Fibroblast of gingiva (primary cell): ENCODE measurements around the gene OR52K1.
A peak's percentile ranks its signal among the peaks of the same experiment; 100 is the strongest.
"Not testable (repeated sequence)": the region's sequence is repeated elsewhere in the genome, so short reads cannot be mapped to it uniquely, and the experiment has no call there.

Experiments
- DNase-seq: peaks from one replicate; pipeline ENCODE4 v3.0.0-alpha.2; 2011; ENCODE audit warnings: low read depth

Gene OR52K1

DNA sequence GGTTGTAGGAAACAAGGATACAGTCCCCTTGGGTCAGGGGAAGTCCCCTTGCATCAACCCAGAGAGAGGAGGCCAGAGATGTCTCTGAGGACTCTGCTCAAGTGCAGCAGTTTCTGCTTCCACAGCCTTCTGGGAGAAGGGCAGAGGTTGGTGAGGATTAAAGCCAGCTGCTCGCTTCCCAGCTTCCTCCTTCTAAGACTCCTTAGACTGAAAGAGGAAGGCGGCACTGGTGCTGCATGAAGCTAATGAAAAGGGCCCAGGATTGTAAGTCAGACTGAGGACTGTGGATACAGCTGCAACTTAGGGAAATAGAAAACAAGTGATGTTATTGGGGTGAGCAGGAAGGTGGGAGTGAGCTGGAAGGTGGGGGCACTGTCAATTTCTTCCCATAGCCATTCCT, at the start of gene OR52K1:
TSS of gene OR52K1 (plus strand) at position 202 of the 400 bp plus-strand sequence. CDS start 6,255 bp downstream, outside the sequence.
- DNase-seq, result no peak

DNA sequence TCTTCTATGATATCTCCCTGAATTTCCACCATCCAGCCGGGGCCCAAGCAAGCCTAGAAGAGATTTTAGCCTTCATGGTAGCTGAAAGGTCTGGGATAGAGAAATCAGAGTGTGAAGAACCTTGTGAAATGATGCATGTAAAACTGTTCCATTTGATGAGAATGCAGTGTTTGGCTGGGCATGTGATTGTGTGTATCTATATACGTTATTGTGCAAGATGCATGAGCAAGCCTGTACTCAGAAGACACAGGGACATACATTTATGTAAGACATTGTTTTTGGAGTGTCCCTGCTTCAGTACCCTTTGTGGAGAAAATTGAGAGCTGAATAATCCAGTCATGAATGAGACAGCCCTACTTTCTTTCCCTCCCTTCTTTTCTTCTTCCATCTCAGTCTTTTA, 48.6 kb upstream of the OR52K1 start:
- DNase-seq, result no peak

DNA sequence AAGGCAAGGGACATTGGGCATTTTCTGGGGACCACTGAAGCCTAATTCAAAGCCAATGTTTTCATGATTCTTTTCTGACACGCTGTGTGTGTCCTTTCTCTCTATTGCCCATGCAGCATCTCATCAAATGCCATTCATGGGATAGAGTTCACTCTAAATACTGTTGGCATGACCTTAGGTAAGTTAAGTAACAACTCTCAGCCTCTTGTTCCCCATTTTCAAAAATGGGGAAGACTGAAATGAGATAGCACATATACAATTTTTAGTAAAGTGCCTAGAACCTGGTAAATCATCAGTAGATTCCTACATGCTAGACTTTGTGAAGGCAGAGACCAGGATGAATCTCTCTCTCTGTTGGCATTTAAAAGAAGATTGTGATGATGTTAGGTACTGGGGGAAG, 46.0 kb upstream of the OR52K1 start:
- no peak for DNase-seq

DNA sequence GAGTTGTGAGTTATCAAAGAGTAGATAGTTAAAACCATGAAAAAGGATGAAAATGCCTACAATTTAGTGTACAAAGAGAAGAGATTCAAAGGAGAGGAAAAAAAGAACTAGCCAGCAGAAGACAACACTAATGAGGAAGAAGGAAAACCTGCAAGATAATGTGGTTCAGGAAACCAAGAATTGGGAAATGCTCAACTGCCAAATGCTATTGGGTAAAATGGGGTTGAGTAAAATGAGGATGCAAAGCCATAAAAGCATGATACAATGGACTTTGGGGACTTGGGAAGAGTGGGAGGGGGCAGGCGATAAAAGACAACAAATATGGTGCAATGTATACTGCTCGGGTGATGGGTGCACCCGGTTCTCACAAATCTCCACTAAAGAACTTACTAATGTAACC, 40.9 kb upstream of the OR52K1 start:
- DNase-seq, result no peak

DNA sequence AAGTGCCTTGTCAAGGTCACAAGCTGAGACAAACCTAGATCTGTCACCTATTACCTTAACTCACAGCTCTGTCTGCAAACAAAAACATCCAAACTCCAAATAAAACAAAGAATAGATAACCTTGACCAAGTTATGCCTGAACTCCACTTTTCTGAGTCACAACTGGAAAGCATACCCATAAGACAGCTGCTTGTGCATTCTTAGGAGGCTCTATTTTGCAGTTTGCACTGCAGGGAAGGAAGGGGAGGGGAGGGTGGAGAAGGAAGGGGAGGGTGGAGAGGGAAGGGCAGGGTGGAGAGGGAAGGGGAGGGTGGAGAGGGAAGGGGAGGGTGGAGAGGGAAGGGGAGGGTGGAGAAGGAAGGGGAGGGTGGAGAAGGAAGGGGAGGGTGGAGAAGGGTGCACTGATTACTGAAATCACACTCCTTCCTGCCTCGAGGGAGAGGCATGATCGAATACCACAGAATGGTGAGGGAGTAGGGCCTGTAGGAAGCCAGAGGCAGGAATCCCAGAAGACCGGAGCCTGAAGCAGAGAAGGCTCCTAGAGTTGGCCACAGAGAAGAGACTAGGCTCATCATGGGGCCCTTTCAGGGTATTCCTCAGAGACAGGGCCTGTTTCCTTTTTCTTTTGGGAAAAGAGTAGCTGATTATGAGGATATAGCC, 39.1 kb upstream of the OR52K1 start:
- DNase-seq, result no peak

DNA sequence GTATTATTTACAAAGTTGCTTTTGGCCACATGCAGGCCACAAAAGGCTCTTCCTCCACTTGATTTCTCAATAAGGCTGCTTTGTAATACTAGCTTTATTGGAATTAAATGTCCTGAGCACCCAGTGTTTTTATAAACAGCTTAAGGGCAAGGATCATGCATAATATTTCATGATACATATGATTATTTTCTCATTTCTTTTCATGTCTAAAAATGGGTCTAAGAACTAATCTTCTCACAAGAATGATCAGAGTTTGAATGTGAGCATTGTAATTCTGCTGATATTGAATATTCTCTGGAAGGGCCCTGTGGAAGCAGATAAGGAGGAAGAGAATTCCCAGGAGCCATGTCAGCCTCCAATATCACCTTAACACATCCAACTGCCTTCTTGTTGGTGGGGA, 33.5 kb upstream of the OR52K1 start, which contains the start of gene OR52K2:
TSS of gene OR52K2 (plus strand) at position 301 of the 400 bp plus-strand sequence. CDS start at position 346, 45 bp downstream.
- DNase-seq, result peak; percentile 5

DNA sequence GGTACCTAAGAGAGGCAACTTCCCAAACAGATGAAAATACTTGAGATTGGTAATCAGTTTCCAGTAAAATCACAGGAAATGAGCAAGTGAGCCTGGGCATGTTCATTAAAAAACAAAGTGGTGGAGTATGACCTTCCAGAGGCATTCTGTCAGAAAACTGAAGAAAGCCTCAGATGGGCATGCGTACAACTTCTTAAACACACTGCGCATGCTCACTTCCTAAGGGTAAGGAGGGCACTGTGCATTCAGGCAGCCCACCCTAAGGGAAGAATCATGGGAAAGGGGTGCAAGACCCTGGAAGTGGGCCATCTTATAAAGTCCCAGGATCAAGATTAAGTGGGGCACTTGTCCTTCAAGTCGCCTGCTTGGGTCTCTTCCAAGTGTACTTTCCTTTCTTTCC, 29.3 kb upstream of the OR52K1 start:
- DNase-seq, result no peak

DNA sequence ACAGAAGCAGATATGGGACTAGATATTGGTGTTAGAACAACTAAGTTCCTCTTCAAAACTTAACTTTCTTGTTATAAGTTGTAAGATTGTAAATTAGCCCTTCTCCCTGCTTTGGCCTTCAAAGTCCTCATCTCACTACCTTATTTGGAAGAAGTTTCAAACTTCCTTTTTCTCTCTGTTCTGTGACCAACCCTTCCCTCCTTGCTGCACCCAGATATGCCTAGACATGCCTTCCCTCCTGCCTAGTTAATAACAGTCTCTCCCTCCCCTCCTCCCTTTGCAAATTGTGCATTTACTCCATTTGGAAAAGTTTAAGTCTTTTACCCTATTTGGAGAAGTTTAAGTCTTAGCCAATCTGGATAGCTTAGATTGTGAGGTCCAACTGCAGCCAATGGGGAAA, 28.4 kb upstream of the OR52K1 start:
- no peak for DNase-seq

DNA sequence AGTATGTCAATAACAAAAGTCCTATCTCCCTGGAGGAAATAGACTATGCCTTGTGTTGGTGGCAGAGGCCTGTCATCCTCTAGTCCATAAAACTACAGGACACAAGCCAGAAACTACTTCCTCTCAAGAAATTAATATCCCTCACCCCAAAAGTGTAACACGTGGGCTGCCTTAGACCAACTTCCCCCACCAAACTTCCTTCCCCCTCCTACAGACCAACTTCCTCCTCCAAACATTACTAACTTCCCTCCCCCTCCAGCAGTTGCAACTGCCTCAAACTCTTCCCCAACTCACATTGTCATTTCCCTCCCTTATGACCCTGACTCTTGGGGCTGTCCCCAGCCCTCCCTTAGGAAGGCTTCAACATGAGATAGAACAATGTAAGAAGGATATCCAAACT, 27.0 kb upstream of the OR52K1 start:
- DNase-seq, result no peak

DNA sequence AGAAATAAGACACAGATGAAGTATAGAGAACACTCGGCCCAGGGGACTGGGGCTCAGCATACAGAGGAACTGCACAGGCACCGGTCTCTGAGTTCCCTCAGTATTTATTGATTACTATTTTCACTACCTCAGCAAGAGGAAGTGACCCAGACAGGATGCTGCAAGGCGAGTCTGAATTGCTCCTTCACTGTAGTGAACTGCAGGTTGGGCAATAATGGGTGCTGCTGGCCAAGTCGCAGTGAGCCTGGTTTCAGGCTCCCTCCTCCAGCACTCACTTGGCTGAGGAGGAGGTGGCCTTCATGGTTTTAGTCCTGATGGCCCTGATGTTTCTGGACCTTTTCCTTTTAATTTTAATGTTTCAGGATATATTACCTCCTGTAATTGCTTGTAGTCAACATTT, 22.9 kb upstream of the OR52K1 start:
- DNase-seq, result no peak

DNA sequence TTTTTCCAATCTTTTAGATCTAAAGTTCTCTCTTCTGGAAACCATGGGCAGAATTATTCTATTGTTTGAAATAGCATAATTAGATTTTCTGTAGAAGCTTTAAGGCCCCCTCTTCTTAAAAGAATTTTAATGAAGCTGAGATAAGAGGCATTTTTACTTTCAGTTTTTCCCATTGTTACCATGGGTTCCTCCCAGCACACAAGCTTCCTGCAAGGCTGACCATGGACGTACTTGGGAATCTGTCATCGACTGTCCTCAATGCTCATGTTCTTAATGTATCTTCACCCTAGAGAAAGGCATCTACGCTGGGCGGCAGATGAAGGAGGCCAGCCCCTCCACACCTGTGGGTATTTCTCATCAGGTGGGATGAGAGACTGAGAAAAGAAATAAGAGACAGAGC, 22.3 kb upstream of the OR52K1 start:
- DNase-seq, result no peak

DNA sequence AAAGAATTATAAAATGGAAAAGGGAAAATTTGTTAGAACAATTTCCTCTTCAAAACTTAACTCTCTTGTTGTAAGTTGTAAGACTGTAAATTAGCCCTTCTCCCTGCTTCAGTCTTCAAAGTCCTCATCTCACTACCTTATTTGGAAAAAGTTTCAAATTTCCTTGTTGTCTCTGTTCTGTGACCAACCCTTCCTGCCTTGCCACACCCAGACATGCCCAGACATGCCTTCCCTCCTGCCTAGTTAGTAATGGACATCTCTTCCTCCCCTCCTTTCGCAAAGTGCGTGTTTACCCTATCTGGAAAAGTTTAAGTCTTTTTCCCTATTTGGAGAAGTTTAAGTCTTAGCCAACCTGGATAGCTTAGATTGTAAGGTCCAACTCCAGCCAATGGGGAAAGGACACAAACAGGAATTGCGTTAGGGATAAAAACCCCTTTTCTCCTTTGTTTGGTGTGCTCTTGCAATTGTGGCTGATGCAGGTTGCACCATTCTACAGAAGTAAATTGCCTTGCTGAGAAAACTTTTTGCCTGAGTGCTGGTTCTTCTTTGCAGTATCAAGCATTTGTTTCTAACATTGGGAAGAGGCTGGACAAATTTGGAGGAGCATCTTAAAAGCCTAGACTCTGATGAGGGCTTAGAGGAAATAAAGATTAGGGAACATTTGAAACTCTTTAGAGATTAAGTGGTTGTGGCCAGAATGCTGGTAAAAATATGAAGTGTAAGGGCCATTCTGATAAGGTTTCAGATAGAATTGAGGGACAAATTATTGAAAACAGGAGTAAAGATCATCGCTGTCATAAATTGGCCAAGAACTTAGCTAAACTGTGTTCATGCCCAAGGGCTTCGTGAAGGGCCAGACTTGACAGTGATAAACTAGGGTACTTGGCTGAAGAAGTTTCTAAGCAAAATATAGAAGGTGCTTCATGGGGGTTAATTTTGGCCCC, 18.0 kb upstream of the OR52K1 start:
- no peak for DNase-seq

DNA sequence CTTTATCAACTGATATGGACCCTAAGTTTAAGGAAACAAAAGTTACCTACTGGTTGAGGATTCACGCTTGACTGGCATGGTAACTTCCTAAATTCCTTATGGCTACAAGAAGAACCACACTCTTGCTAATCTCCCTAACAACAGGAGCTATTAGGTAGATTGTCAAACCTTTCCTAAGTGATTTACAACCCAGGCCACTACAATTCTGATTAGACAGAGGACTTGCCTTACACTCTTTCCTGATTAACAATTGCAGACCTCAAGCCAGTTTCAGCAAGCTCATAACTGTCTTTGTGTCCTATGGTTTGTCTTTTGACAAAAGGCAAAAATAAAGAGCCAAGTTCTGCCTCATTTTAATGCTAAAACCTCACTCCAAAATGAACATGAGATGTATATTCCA, 17.0 kb upstream of the OR52K1 start:
- DNase-seq, result no peak

DNA sequence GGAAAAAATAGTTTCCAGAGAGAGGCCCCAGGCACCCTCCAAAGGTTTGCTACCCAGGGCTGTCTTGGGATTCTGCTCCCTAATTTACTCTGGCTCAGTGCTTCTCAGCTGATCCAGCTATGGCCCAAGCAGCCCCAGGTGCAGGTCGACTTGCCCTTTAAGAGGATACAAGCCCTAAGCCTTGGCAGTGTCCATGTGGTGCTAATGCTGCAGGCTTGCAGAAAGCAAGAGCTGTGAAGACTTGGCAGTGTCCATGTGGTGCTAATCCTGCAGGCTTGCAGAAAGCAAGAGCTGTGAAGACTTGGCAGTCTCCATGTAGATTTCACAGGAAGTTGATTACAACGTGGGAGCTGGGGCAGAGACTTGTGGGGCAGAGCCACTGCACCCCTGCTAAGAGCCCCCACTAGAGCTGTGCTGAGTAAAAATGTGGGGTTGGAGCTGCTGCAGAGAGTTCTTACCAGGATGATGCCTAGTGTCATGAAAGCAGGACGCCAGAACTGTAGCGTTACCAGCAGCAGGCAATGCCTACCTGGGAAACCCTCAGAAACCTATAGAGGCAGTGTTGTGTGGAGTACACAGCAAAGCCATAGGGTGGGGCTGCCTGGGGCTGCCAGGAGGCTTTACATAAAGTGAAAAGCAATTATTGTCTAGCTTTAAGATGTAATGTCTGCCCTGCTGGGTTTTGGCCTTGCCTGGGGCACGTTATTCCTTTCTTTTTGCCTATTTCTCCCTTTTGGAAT, 16.1 kb upstream of the OR52K1 start:
- DNase-seq, result no peak

DNA sequence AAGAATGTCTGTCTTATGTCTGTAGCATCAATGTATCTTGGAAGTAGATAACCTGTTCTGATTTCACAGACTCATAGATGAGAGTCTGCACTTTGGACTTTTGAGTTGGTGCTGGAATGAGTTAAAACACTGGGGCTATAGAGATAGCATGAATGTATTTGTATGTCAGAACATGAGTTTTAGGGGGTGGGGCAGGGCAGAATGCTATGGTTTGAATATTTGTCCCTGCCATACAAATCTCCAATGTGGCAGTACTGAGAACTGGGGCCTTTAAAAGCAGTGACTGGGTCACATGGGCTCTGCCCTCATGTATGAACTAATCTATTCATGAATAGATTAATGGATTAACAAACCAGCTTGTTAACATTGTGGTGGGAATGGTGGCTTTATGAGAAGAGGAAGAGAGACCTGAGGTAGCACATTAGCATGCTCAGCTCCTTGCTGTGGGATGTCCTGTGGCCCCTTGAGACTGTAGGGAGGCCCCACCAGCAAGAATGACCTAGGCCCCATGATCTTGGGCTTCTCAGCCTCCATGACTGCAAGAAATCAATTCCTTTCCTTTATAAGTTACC, 15.5 kb upstream of the OR52K1 start:
- no peak for DNase-seq

DNA sequence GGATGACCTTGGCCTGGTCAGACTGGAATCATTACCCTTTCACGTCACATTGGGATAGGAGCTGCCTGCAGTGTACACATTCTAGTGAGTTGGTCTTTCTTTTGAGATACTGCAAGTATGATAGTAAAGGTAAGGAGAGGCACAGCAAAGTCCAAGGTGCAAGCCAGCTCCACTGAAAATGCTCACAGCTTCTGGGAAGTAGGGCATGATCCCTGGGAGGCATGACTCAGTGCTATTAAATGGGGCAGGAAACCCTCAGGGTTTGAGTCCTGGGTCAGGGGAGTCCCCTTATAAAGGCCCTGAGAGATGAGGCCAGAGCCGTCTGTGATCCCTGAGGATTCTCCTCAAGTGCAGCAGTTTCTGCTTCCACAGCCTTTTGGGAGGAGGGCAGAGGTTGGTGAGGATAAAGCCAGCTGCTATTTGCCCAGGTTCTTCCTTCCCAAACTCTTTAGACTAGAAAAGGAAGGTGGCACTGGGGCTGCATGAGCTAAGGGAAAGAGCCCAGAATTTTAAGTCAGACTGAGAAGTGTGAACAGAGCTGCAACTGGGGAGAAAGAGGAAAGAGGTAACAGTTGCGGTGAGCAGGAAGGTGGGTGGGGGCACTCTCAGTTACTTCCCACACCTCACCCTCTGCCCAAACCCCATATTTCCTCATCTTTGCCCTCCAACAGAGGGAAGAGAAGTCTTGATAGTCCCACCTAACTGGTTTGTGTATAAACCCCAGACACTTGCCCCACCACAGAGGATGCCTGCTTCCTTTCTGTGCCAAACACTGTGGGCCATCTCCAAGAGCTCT, 14.4 kb upstream of the OR52K1 start:
- DNase-seq, result no peak

DNA sequence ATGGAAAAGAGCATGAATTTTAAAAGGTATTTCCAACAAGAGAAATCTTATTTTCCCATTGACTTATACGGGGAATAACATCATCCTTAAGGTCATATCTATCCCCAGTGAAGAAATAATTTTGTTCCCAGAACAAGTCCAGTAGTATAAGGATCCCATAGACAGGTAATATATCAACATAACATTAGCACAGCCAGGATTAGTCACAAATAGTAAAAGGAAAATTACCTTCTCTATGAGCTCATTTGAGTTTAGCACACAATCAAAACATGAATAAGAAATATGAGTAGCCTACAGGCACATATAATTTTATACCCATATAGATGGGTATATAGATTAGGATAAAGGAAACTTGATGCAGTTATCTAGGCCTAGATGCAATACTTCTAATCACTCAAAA, 2.8 kb upstream of the OR52K1 start:
- no peak for DNase-seq

DNA sequence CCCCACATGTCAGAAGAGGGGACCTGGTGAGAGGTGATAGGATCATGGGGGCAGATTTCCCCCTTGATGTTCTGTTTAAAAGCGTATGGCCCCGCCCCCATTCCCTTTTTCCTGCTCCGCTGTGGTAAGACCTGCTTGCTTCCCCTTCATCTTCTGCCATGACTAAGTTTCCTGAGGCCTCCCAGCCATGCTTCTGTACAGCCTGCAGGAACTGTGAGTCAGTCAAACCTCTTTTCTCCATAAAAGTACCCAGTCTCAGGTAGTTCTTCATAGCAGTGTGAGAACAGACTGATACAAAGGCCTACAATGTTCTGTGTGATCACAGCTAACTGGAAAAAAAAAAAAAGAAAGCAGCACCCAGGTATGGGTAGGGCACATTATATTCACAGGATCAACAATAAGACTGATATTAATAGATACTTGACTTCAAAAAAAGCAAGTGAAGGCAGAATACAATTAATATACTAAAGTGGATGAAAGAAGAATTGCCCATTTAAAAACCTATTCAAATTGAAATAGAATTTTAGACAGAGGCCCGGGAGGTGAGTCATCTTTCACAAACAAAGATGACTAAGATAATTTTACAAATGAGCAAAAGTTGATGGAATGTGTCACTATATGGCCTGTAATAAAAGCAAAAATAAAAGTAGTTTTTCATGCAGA, 1.7 kb upstream of the OR52K1 start:
- no peak for DNase-seq

DNA sequence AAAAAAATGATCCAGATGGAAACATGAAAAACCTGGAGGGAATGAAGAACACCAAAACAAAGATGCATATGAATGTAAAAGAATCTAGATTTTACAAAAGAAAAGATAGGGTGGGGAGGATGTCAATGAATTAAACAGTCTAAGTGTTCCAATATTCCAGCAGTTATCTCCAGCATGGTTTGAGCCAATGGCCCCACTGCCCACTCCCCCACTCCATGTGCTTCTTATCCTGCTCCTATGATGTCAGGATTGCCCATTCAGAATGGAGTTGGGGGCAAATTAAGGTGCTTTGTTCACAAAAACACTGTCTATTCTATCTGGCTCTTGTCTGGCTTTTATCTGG, 1.2 kb upstream of the OR52K1 start:
- no peak for DNase-seq

DNA sequence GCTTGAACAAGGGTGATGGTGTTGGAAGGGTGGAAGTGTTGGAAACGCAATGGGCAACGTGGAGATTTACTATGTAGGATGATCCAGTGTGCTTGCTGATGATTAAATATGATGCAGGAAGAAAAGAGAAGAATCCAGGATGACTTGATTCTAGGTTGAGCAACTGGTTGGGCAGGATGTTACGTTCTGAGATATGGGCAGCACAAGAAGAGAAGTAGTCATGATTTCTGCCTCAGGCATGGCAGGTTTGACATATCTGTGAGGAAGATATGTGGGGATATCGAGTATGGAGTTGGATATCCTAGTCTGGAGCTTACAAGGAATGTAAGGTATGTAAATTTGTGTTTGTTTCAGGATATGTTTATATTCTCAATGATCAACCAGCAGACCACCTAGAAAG, 1.9 kb downstream of the OR52K1 start:
- no peak for DNase-seq

DNA sequence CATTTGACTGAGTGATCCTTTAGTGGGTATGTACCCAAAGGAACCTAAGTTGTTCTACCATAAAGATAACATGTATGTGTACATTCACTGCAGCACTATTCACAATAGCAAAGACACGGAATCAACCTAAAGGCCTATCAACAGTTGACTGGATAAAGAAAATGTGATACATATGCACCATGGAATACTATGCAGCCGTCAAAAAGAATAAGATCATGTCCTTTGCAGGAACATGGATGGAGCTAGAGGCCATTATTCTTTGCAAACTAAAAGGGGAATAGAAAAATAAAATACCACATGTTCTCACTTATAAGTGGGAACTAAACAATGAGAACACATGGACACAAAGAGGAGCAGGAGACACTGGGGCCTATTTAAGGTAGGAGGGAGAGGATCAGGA, 9.0 kb downstream of the OR52K1 start:
- DNase-seq, result not testable (repeated sequence)
